SK-N-SH (cell line): ENCODE measurements around the gene CENPT. TPM values are rescaled to one million over a fixed set of nuclear protein-coding genes. Genes with fewer than 3 reads are reported as not detected.
A peak's percentile ranks its signal among the peaks of the same experiment; 100 is the strongest.

Experiments
- CHD2 ChIP-seq: fragments of 150-350 bp; IDR thresholded peaks from 2 replicates; pipeline ENCODE4 v1.6.1; 2018; ENCODE audit warnings: low read length; ENCODE audit not compliant: partially characterized antibody
- CTCF ChIP-seq: fragments of 200-600 bp; sonication (generic); IDR thresholded peaks from 2 replicates; pipeline ENCODE4 v1.6.1; 2017; ENCODE audit warnings: antibody characterized with exemption, mild to moderate bottlenecking, moderate library complexity
- ELF1 ChIP-seq: IDR thresholded peaks from 2 replicates; pipeline ENCODE4 v1.4.0; 2012
- EP300 ChIP-seq, 2 experiments: IDR thresholded peaks; 2 replicates each; pipeline versions ENCODE4 v1.4.0 to v1.6.1; 2012; ENCODE audit warnings: borderline replicate concordance in 1 of 2, low read depth in 1 of 2, low read length in 1 of 2
- EZH2phosphoT487 ChIP-seq: fragments of 200-600 bp; sonication (generic); IDR thresholded peaks from 2 replicates; pipeline ENCODE4 v1.6.1; 2017; ENCODE audit warnings: low read depth, mixed run types, mild to moderate bottlenecking, antibody characterized with exemption, moderate library complexity, borderline replicate concordance
- GABPA ChIP-seq: IDR thresholded peaks from 2 replicates; pipeline ENCODE4 v1.4.0; 2012; ENCODE audit warnings: low read depth, mild to moderate bottlenecking
- GATA2 ChIP-seq: sonication (generic); formaldehyde crosslinking; IDR thresholded peaks from 2 replicates; pipeline ENCODE4 v1.5.0; 2020; ENCODE audit warnings: mild to moderate bottlenecking, missing genetic modification reagents
- MAX ChIP-seq: IDR thresholded peaks from 2 replicates; pipeline ENCODE4 v1.4.0; 2012; ENCODE audit warnings: low read depth
- MEF2A ChIP-seq: IDR thresholded peaks from 2 replicates; pipeline ENCODE4 v1.4.0; 2012; ENCODE audit warnings: low read depth, borderline replicate concordance
- NRF1 ChIP-seq: IDR thresholded peaks from 2 replicates; pipeline ENCODE4 v1.6.1; 2012; ENCODE audit warnings: low read depth, mild to moderate bottlenecking, low read length
- PBX3 ChIP-seq: IDR thresholded peaks from 2 replicates; pipeline ENCODE4; 2012
- POLR2AphosphoS5 ChIP-seq: IDR thresholded peaks from 2 replicates; pipeline ENCODE4 v1.6.1; 2012; ENCODE audit warnings: low read depth, low read length
- RCOR1 ChIP-seq: fragments of 150-350 bp; IDR thresholded peaks from 2 replicates; pipeline ENCODE4 v1.6.1; 2017; ENCODE audit warnings: antibody characterized with exemption, low read length
- RFX5 ChIP-seq: IDR thresholded peaks from 2 replicates; pipeline ENCODE4 v1.6.1; 2012; ENCODE audit warnings: mild to moderate bottlenecking, improper control_type of control experiment, low read length
- RXRA ChIP-seq: IDR thresholded peaks from 2 replicates; pipeline ENCODE4 v1.4.0; 2012; ENCODE audit warnings: low read depth, mild to moderate bottlenecking, borderline replicate concordance
- SMC3 ChIP-seq: IDR thresholded peaks from 2 replicates; pipeline ENCODE4 v1.6.1; 2012; ENCODE audit warnings: low read depth, low read length, improper control_type of control experiment
- TAF1 ChIP-seq: IDR thresholded peaks from 2 replicates; pipeline ENCODE4 v1.6.1; 2012; ENCODE audit warnings: low read depth, mild to moderate bottlenecking, low read length, moderate library complexity, borderline replicate concordance
- USF1 ChIP-seq: IDR thresholded peaks from 2 replicates; pipeline ENCODE4 v1.4.0; 2012; ENCODE audit warnings: low read depth, borderline replicate concordance
- YY1 ChIP-seq: IDR thresholded peaks from 2 replicates; pipeline ENCODE4 v1.4.0; 2012; ENCODE audit warnings: low read depth, mild to moderate bottlenecking
- ZBTB33 ChIP-seq: IDR thresholded peaks from 2 replicates; pipeline ENCODE4 v1.4.0; 2012; ENCODE audit warnings: low read depth, borderline replicate concordance
- polyA plus RNA-seq, 3 experiments: library from polyadenylated mRNA; depleted of rRNA; stranded (reverse); fragments of >200 nt; gene quantifications; 2 replicates each; pipeline ENCODE4 v1.2.3, GENCODE V29; 2012

CENPT gene
- polyA plus RNA-seq, 1 of the 3 experiments (the other 2 are of a cell fraction): 48.6 TPM

GRCh38 chr16:67846320-67847063, 1.0 kb downstream of the CENPT start, which contains the start of gene NUTF2 (continued):
- peak; percentile 76 for TF ChIP-seq MAX
- no peak for TF ChIP-seq EP300 (IDR thresholded peaks at IDR 0.05; ENCODE audit: borderline replicate concordance in 1 of 2, low read depth in 1 of 2, low read length in 1 of 2)
- no peak for TF ChIP-seq CTCF
- TF ChIP-seq RXRA: no peak
- peak; percentile 71 for TF ChIP-seq GABPA
- TF ChIP-seq PBX3: no peak
- TF ChIP-seq TAF1: no peak
- peak; percentile 81 for TF ChIP-seq POLR2AphosphoS5
- TF ChIP-seq USF1: no peak
- TF ChIP-seq GATA2 (CRISPR knock-in tag): no peak
- TF ChIP-seq CHD2: peak; percentile 94
- TF ChIP-seq RCOR1: no peak
- TF ChIP-seq SMC3: no peak
- TF ChIP-seq YY1: peak; percentile 74; the same call in 1 of the 2 replicates
- no peak for TF ChIP-seq EZH2phosphoT487
- TF ChIP-seq MEF2A: no peak
- TF ChIP-seq NRF1: no peak
- TF ChIP-seq RFX5: no peak
- peak; percentile 77 for TF ChIP-seq ELF1
- peak; percentile 92 for TF ChIP-seq ZBTB33
